GM19467 (cell line): ENCODE results near the gene SERTAD1.
A peak's percentile ranks its signal among the peaks of the same experiment; 100 is the strongest.

Experiments
- ATAC-seq: cut with Tn5 transposase; IDR thresholded peaks from one replicate; pipeline ENCODE4 v1.9.1; 2021; ENCODE audit warnings: mild to moderate bottlenecking, moderate library complexity; ENCODE audit not compliant: unreplicated experiment

SERTAD1 gene

DNA sequence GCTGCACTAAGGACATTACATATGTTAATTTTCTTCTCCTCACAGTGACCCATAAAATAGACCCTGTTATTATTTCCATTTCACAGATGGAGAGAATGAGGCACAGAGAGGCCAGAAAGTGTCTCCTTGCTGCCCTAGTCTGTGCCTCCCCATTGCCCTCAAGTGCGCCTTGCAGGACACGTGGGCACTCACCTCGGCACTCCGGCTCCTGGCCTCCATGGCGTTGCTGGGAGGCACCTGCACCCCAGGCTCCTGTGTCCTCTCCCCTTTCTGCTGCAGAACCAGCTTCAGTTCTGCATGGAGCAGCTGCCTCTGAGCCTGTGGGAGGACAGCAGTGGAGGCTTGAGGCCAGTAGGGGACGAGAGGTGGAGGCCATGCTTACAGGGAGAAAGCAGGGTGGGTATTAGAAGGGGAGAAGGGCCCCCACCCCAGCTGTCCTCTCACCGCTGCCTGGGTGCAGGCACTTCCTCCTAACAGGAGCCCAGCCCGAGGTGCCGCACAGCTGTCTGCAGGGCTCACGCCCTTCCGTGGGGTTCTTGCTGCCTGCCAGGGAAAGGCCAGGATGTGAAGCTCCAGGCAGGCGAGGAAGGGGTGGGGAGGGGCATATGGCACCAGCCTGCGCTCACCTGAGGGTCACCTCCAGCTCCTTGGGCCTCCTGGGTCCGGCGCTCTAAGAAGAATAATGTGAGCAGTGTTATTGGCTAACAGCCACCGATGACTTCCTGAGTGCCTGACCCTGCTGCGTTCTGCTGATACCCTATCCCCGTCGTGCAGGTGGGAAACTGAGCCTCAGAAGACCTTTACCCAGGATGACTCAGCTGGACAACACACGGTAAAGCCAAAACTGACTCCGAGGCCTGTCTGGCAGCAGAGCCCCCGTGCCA lies 17.8 kb downstream of the SERTAD1 start:
- ATAC-seq = no peak

DNA sequence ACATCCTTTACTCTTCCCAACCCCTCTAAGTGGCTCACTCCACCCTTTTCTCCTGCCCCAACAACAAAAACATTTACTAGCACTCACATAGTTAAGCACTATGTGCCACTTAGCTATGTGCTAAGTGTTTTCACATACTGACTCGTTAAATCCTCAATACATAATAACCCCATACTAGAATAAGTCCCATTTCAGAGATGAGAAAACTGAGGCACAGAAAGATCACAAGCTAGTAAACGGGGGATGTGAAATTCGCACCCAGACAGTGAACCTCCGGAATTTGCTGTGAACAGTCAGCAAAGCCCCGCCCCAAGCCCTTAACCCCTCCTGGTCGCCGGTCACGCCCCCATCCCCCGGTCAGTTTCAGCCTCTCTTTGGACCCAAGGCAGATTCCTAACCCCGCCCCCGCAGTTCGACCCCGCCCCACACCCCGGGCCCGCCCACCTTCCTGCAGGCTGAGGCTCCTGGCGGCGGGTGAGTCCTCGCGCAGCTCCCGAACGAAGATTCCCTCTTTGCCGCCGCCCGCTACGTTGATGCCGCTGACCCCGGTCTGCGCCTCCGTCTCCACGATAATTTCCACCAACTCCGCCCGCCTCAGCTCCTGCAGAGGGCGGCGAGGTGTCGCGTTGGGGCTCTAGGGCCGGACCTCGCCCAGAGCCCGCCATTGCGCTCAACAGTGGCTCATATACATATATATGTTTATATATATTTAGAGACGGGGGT lies 22.4 kb downstream of the SERTAD1 start:
- peak; percentile 49 for ATAC-seq

DNA sequence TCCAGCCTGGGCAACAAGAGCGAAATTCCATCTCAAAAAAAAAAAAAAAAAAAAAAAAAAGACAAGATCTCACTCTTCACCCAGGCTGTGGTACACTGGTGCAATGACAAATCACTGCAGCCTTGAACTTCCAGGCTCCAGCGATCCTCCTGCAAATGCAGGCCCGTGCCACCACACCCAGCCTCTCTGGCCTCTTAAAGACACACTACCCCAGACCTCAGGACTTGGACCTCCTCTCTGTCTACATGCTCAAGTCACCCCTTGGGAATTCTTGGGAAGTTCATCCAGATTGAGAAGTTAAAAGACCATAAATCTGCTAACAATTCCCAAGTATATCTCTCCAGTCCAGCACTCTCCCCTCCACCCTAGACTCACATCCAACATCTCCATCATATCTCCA lies 25.2 kb downstream of the SERTAD1 start:
- ATAC-seq = no peak

DNA sequence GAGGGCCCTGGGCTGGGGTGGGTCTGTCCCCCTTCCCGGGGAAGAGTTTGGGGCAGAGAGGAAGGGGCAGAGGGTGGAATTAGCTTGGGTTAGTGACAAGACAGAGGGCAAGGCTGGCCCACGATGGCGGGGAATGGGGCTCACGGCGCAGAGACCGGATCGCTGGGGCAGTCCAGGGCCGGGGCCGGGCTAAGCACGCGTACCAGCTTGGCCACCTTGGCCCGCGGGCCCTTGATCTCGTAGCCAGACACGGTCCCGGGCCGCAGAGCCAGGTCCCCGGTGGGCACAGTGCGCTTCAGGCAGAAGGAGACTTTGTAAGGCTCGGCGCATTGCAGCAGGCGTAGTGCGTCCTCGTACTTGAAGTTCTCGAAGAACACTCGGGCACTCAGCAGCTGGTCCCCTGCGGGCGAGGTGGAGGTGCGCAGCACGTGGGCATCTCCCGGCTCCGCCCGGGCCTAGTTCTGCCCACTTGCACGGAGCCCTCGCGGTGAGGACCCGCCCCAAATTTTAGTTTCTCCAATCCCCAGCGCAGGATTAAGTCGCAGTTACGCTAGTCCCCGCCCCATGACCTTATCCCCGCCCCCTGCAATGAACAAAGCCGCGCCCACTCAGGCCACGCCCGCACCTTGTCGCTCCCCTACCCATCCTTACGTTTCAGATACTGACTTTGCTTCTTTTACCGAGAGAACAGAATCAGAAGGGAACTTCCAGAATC lies 27.2 kb downstream of the SERTAD1 start:
- ATAC-seq = no peak

DNA sequence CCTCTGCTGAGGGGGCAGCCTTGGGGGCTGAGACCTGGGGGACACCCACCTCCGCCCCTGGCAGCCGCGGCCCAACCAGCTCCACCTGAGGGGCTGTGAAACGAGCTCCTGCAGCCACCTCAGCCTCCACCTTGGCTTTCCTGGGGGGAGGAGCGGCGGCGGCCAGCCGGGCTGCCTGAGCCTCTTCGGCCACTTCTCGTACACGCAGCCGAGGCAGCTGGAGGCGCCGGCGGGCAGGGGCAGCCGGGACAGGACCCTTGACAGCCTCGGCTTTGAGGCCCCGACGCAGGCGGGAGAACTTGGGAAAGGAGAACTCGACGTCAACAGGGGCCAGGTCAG lies 28.3 kb downstream of the SERTAD1 start:
- ATAC-seq = no peak

DNA sequence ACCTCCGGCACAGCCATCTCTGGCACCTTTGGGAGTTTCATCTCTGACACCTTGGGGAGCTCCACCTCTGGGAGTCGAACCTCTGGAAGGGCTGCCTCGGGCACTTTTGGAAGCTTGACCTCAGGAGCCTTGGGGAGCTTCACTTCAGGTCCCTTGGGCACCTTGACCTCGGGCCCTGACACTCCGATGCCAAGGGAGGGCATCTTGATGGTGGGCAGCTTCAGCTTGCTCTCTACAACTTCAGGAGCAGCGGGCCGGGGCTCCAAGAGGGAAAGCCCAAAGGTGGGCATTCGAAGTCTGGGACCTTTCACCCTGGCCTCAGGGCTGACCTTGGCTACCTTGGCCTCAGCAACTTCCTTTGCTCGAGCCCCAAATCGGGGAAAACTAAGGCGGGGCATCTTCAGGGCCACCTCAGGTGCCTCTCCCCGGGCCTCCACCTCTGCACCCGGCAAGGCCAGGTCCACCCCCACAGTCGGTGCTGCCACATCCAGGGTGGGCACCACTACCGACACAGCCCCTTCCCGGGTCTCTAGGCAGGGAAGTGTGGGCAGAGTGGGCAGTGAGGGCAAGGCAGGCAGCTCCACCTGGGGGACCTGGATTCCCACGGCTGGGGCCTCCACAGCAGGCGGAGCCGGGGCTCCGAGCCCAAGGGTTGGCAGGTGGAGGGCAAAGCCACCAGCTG lies 28.8 kb downstream of the SERTAD1 start:
- no peak for ATAC-seq

DNA sequence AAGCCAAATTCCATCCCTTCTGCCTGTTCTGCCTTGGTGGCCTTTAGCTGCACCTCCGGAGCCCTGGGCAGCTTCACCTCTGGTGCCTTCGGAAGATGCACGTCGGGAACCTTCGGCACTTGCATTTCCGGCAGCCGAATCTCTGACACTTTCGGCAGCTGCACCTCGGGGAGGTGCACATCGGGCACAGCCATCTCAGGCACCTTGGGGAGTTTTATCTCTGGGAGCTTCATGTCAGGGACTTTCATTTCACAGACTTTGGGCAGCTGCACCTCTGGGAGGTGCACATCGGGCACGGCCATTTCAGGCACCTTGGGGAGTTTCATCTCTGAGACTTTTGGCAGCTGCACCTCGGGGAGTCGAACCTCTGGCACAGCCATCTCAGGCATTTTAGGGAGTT lies 29.8 kb downstream of the SERTAD1 start:
- no peak for ATAC-seq

DNA sequence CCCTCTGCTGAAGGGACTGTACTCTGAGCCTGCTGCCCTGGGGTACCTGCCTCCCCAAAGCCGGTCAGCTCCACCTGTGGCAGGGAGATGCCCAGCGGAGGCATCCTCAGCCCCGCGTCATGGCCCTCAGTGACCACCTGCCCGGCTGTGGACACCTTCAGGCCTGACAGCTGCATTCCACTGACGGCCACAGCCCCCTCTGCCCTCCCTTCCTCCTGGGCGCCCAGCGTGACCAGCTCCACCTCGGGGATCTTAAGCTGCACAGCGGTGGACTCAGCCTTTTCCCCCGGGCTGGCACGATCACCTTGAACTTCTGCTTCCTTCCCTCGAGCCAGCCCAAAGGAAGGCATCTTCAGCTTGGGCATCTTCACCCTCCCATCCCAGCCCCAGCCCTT lies 31.0 kb downstream of the SERTAD1 start:
- no peak for ATAC-seq

DNA sequence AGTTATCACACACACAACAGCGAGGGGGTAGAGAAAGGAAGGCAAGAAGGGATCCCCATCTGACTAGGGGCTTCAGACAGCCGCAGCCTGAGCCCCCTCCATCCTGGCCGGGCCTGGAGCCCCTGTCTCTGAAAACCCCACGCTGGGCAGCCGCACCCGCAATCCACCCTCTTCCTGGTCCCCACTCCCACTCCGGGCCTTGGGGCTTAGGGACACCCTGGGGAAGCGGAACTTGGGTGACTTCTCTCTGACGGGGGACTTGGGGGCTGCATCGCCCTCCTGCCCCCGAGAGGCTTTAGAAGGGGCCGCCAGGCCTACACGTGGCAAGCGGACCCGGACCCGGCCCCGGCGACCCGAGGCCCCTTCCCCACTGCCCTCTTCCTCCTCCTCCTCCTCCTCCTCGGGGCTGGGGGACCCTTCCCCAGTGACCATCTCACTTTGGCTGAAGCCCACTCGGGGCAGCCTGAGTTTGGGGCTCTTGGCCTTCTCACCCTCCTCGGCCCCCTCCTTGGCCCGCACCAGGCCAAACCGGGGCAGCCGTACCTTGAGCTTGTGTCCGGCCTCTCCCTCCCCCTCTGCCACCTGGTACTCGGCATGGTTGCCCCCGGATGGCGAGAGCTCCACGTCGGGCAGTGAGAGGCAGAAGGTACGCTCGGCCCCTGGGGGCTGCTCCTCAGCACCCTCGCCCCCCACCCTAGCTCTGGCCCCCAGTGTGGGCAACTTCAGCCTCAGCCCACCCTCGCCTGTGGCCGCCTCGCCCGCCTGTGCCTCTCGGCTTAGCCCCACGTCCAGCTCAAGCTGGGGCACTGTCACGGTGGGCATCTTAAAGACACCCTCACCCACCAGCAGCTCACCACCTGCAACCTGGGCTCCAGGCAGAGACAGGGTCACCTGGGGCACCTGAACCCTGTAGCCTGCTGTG lies 31.6 kb downstream of the SERTAD1 start:
- no peak for ATAC-seq

DNA sequence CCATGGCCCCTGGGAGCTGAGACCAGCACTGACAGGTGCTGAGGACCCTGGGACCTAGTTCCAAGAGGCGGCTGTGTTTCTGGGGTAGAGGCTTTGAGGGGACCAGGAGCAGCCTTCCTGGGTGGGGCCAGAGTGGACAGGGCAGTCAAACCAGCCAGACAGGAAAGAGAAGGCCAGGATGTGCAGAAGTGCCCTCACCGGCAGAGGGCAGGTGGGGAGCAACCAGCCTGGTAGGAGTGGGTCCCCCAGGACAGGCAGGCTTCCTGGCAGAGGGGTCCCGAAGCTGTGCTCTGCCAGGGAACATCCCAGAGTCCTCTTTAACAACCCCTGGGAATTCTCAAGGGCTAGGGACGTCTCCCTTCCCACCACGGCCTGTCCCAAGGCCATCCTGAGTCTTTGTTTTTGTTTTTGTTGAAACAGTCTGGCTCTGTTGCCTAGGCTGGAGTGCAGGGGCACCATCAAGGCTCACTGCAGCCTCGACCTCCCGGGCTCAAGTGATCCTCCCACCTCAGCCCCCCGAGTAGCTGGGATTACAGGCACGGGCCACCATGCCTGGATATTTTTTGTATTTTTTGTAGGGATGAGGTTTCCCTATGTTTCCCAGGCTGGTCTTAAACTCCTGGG lies 32.8 kb downstream of the SERTAD1 start:
- ATAC-seq = no peak

DNA sequence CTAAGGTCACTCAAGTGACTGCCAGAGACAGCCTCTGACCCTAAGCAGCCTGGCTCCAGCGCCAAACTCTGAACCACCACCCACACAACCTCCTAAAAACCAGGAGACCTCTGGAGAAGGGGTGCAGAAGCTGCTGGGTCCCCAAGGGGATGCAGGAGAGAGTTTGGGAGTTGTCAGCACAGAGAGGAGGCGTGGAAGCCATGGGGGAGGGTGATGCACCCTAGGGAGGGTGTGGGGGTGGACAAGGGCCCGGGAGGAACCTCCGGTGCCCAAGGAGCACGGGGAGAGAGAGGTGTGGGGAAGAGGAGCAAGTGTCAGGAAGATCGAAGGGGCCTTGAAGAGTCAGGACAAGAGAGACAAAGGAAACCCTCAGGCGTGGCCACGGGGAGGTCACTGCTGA lies 33.7 kb downstream of the SERTAD1 start:
- ATAC-seq = no peak

DNA sequence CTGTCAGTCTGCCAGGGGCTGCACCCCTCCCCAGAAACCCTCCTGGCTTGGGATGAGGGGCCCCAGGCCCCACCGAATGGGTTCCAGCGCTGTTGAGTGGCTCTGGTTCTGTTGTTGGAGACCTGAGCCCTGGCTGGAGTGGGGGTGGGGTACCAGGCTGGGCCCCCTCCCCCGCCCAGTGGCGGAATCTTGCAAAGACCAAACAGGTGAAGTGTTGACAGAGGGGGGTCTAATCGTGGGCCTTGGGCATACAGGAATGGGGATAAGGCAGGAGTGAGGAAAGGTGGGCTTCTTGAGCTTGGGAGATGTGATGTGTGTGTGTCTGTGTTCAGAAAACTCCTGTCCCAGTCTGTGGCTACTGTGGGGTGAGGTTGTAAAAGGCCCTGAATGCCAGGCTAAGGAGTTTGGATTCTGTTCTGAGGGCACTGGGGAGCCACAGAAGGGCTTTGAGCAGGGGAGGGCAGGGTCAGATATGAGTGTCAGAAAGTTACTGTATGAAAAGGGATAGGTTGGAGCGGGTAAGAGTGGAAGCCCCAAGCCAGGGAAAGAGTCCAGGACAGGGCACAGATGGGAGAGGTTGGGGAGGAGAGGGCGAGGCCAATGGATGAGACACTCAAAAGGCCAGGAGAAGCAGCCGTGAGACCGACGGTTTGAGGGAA lies 35.6 kb downstream of the SERTAD1 start, which contains the start of gene HIPK4:
Gene HIPK4, minus strand, starts transcription at position 98 of the 659 bp plus-strand sequence. CDS start 279 bp downstream, outside the sequence.
- ATAC-seq = no peak

DNA sequence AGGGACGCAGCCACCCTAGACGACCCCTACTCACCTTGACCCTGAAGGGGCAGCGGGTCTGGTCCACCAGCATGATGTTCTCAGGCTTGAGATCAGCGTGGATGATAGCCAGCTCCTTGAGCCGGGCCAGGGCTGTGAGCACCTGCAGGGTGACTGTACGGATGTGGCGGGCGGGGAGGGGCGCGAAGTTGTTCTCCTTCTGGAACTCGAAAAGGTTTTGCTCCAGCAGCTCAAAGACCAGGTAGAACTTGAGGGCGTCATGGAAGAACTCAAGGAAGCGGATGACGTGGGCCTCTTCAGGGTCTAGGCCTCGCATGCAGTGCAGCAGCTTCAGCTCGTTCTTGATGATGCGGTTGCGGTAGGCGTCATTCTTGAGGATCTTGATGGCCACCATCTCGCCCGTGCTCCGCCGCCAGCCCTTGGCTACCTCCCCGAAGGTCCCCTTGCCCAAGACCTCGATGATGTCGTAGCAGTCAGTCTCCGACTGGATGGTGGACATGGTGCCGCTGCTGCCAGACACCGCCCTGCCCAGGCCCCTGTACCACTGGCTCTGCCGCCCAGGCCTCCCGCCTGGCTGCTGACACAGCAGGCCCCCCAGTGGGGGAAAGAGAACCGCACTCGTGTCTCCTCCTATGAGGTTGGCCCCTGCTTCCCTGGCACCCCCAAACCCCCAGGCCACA lies 36.2 kb downstream of the SERTAD1 start:
- ATAC-seq = no peak

DNA sequence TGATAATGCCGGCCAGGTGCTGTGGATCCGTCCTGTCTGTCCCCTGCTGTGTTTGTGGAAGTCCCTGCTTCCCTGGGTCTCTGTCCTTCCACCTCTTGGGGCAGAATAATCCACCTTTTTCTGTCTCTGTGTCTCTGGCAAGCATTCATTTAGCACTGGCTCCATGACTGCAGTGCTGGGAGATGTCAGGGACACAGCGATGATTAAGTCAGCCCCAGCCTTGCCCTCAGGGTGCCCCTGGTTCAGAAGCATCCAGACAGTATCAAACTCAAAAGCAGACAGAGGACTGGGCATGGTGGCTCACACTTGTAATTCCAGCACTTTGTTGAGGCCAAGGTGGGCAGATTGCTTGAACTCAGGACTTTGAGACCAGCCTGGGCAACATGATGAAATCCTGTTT lies 37.3 kb downstream of the SERTAD1 start:
- ATAC-seq = no peak

DNA sequence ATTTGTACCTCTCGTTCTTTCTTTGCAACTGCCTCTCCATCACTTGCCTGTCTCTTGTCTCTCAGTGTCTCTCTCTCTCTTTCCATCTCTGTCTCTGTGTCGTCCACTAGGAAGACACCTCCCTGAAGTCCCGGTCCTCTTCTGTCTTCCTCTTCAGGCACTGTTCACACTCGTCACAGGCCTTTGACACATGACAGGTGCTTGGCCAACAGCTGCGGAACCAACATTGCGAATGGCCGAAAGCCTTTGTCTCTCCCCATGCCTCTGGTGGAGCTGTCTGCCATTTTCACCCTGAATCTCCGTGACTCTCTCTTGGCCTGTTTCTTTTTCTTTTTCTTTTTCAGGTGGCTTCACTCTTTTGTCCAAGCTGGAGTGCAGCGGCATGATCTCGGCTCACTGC lies 38.6 kb downstream of the SERTAD1 start:
- ATAC-seq = no peak

DNA sequence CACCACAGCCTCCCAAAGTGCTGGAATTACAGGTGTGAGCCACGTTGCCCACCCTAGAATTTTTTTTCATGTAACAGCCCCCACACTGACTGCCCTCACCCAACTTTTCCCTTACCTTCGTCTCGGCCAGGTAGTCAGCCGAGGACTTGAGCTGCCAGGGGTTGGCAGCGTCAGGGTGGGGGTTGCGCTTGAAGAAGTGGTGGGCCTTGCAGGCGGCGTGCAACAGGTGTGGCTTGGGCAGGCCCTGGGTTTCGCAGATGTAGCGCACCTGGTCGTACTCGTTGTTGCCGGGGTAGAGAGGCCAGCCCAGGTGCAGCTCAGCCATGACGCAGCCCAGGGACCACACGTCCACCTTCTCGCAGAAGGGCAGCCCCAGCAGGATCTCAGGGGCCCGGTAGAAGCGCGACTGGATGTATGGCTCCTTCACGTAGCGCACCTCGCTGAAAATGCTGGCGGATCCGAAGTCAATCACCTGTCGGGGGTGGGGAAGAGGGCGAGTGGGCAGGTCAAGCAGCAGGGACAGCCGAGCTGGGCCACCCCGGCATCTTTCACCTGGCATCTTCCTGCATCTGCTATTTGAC lies 42.0 kb downstream of the SERTAD1 start:
- no peak for ATAC-seq

DNA sequence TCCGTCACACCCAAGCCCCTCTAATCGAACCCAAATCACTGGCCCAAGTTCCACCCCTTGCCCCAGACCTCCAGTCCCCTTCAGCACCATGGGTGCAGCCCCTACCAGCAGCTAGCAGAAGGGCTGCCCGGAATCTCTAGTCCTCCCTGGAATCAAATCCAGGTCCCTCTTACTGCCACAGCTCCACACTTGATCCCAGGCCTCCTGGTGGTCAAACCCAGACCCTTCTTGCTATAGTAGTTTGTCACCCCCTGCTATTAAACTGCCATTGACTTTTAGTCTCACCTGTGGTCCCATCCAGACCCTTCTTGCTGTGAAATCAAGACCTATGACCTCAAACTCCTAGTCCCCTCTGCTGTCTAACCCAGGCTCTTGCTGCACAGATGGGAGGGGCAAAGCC lies 44.5 kb downstream of the SERTAD1 start:
- ATAC-seq = no peak
